GM21515 (cell line): Measurements from ENCODE around the gene RNF123.
"Not testable (repeated sequence)": the region's sequence is repeated elsewhere in the genome, so short reads cannot be mapped to it uniquely, and the experiment has no call there.

ENCODE experiments used
- ATAC-seq: cut with Tn5 transposase; IDR thresholded peaks from one replicate; pipeline ENCODE4 v1.9.1; 2021; ENCODE audit not compliant: unreplicated experiment

Gene RNF123

GRCh38 chr3:49675912-49676311 is 13.4 kb upstream of the RNF123 start:
- no peak for ATAC-seq

GRCh38 chr3:49680493-49681231 is 8.7 kb upstream of the RNF123 start:
- ATAC-seq: no peak

- no peak for ATAC-seq
Observed at GRCh38 chr3:49681232-49681522, 8.2 kb upstream of the RNF123 start.

GRCh38 chr3:49681543-49681942 is 7.8 kb upstream of the RNF123 start:
- no peak for ATAC-seq

GRCh38 chr3:49683162-49683561 is 6.2 kb upstream of the RNF123 start:
- no peak for ATAC-seq

GRCh38 chr3:49684453-49684852 is 4.9 kb upstream of the RNF123 start:
- ATAC-seq: not testable (repeated sequence)

GRCh38 chr3:49685103-49685502 is 4.3 kb upstream of the RNF123 start:
- ATAC-seq: not testable (repeated sequence)

GRCh38 chr3:49685846-49686245 is 3.5 kb upstream of the RNF123 start:
- ATAC-seq: not testable (repeated sequence)

- not testable (repeated sequence) for ATAC-seq
Observed at GRCh38 chr3:49686346-49686745, 3.0 kb upstream of the RNF123 start.

GRCh38 chr3:49686769-49687423 is 2.5 kb upstream of the RNF123 start:
- not testable (repeated sequence) for ATAC-seq

GRCh38 chr3:49687424-49687795 is 1.9 kb upstream of the RNF123 start:
- not testable (repeated sequence) for ATAC-seq

- ATAC-seq: peak; percentile 4
Observed at GRCh38 chr3:49688338-49689045, 865 bp upstream of the RNF123 start.

GRCh38 chr3:49689908-49690624 is 709 bp downstream of the RNF123 start:
- not testable (repeated sequence) for ATAC-seq

GRCh38 chr3:49690856-49691255 is 1.5 kb downstream of the RNF123 start:
- not testable (repeated sequence) for ATAC-seq

GRCh38 chr3:49691481-49691880 is 2.1 kb downstream of the RNF123 start:
- not testable (repeated sequence) for ATAC-seq

- not testable (repeated sequence) for ATAC-seq
Observed at GRCh38 chr3:49694409-49695070, 5.2 kb downstream of the RNF123 start.

- not testable (repeated sequence) for ATAC-seq
Observed at GRCh38 chr3:49695350-49696015, 6.1 kb downstream of the RNF123 start.

- ATAC-seq: no peak
Observed at GRCh38 chr3:49699281-49699979, 10.1 kb downstream of the RNF123 start.

- ATAC-seq: no peak
Observed at GRCh38 chr3:49700014-49700413, 10.7 kb downstream of the RNF123 start.
